IMR-90 (cell line): ENCODE measurements around the gene SHCBP1L.

Experiments
- BHLHE40 ChIP-seq: fragments of 150-350 bp; IDR thresholded peaks from 2 replicates; pipeline ENCODE4 v1.6.1; 2016; ENCODE audit warnings: mild to moderate bottlenecking, low read depth, low read length
- CEBPB ChIP-seq: IDR thresholded peaks from 2 replicates; pipeline ENCODE4 v1.6.1; 2012; ENCODE audit warnings: low read depth, low read length, improper control_type of control experiment
- CHD1 ChIP-seq: IDR thresholded peaks from 2 replicates; pipeline ENCODE4 v1.6.1; 2012; ENCODE audit warnings: low read depth, low read length, improper control_type of control experiment
- CTCF ChIP-seq: conservative IDR thresholded peaks from 2 replicates; pipeline ENCODE4 v1.5.1; 2012; ENCODE audit warnings: mild to moderate bottlenecking, low read depth, low read length, improper control_type of control experiment
- MAFK ChIP-seq: IDR thresholded peaks from 2 replicates; pipeline ENCODE4 v1.6.1; 2012; ENCODE audit warnings: low read depth, low read length, improper control_type of control experiment
- MXI1 ChIP-seq: IDR thresholded peaks from 2 replicates; pipeline ENCODE4 v1.6.1; 2012; ENCODE audit warnings: low read depth, mild to moderate bottlenecking, low read length, moderate library complexity, borderline replicate concordance
- POLR2A ChIP-seq: IDR thresholded peaks from 2 replicates; pipeline ENCODE4 v1.6.1; 2012; ENCODE audit warnings: mild to moderate bottlenecking, low read depth, low read length
- RFX5 ChIP-seq: IDR thresholded peaks from 2 replicates; pipeline ENCODE4 v1.8.0; 2012; ENCODE audit warnings: low read depth, mild to moderate bottlenecking, low read length, moderate library complexity

- TF ChIP-seq POLR2A (no peak), CTCF (no peak), CEBPB (no peak), RFX5 (no peak), MXI1 (no peak), CHD1 (no peak), BHLHE40 (no peak), MAFK (no peak)
These were observed 64.0 kb downstream of the SHCBP1L start for GRCh38 chr1:182888736-182889531.
